HG03439 (cell line): ENCODE measurements around the gene ZNF641.
"Not testable (repeated sequence)": the region's sequence is repeated elsewhere in the genome, so short reads cannot be mapped to it uniquely, and the experiment has no call there.

Experiments used
- ATAC-seq: cut with Tn5 transposase; IDR thresholded peaks from one replicate; pipeline ENCODE4 v1.9.1; 2021; ENCODE audit warnings: mild to moderate bottlenecking, moderate library complexity; ENCODE audit not compliant: unreplicated experiment

ZNF641 gene

DNA sequence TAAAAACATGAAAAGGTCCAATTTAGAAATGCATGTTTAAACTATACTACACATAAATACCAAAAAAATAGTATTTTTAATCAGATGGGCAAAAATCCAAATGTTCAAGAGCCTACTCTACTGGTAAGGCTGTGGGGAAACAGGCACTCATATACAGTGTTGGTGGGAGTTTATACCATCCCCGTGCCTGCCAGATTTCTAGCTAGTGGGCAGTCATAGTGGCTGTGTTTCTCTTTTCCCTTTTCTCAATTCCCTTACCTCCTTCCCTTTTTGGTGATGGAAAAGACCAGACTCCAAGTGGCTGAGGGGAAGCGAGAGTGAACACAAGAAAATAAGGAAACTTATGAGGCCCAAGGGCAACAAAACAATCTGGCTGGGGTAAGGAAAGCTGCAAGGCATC lies 14.7 kb downstream of the ZNF641 start:
- ATAC-seq = no peak

DNA sequence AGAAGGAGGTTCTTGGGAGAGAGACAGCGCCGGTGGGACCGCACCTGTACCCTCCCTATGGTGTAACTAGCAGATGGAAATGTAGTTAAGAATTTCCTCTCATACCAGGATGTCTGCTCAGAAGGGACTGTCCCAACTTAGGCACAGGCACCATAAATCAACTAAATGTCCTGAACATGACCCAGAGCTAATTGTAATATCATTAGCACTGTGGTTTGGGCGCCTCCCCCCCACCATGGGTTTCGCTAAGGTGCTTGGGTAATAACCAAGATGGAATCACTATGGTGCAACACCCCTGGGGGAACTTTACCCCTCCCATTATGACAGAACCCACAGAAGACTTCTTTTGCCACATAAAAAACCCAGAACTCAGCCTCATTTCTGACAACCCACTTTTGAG lies 15.9 kb downstream of the ZNF641 start:
- ATAC-seq = no peak

GRCh38 chr12:48333680-48334079 lies 17.0 kb downstream of the ZNF641 start:
- not testable (repeated sequence) for ATAC-seq

- no peak for ATAC-seq
These were observed 19.3 kb downstream of the ZNF641 start for GRCh38 chr12:48331399-48331798.

- ATAC-seq = no peak
These were observed 21.4 kb downstream of the ZNF641 start for GRCh38 chr12:48329199-48329939.

DNA sequence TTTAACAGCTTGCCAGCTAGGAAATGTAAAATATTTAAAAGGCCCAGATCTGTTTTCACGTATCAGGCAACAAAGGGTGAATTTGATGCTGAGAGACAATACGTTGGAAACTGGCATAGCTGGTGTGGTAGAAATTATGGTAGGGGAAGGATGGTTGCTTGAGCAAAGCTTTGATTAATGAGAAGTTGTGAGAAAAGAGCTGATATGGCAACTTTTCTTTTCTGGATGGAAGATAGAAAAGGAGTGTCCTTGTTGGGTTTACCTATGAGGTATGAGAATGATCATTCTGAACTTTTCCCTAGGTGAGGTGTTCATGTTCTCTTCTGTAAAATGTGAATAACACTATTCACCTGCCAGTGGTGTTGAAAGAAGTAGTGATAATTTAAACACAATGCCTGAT lies 34.2 kb downstream of the ZNF641 start:
- ATAC-seq = no peak

DNA sequence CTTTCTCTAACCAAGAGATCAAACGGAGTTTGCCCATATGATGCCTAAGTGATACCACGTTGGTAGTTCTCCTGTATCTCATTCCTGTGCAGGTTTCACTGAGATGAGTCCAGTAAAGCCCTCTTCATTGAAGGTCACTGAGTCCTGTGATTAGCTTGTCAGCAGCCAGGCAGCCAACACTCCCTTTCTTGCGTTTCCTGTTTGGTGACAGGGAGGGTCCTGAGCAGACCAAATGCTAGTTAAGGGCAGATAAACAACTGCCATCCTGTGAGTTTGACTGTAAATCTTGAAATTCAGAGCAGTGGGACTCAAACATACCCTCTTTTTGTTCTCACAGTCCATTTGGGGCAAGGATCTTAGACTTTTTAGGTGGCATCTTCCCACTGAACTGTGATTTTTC lies 39.4 kb downstream of the ZNF641 start:
- ATAC-seq = no peak

DNA sequence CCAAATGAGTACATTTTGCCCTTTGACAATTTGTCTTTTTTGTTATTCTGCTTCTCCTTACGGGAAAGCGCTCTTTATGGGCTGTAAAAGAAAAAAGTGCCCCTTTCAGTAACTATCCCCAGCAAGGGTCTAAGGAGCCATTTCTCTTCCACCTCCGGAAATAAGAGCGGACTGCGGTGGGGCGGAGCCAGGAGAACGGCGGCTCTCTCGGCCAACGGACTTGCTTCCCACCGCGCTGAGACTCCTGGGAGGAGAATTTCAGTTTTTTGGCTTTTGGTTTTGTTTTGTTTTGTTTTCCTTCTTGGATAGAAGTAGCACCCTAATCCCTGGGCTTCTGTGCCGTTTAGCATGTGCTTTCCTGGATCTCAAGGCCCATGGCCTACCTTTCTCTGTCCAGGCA lies 43.5 kb downstream of the ZNF641 start:
- no peak for ATAC-seq

DNA sequence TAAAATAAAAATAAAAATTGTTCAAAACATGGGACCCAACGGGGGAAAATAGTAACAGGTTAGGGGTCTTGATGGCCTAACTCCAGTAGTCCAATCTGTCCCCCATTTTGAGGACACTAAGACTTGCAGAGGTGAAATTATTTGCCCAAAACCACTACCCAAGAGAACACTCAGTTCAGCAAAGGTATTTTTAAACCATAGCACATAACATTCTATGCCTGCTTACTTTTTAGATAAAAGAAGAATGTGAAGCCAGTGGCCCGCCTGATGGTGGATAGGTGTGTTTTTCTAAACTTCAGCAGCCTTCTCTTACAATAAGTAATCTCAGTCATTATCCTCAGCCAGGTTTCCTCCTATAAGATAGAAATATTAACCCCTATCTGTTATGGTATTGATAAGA lies 45.5 kb downstream of the ZNF641 start:
- ATAC-seq = no peak

DNA sequence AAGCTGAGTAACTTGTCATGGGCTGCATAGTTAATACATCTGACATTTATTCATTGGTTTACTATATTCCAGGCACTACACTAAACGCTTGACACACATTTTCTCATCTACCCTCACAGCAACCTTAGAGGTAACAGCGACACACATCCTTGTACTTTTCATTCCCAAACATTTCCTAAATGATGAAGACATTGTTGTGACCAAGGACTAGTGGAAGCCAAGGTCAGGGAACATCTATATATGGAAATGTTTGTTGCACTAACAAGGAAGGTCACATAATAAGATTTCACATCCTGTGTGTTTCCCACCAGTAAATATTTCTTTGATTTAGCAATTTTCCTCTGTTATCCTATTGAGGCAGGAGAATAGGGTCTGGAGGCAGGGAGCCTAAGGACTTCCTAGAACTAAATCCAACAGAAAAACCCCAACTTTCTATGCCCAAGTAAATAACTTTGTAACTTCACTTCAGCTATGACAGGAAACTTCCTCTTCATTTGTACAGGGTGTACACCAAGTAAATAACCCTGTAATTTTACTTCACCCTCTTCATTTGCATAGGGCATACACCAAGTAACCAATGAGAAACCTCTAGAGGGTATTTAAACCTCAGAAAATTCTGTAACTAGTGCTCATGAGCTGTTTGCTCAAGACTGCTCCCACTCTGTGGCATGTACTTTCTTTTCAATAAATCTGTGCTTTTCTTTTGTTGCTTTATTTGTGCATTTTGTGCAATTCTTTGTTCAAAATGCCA lies 48.4 kb downstream of the ZNF641 start:
- no peak for ATAC-seq

- no peak for ATAC-seq
These were observed 49.9 kb downstream of the ZNF641 start for GRCh38 chr12:48300774-48301173.

DNA sequence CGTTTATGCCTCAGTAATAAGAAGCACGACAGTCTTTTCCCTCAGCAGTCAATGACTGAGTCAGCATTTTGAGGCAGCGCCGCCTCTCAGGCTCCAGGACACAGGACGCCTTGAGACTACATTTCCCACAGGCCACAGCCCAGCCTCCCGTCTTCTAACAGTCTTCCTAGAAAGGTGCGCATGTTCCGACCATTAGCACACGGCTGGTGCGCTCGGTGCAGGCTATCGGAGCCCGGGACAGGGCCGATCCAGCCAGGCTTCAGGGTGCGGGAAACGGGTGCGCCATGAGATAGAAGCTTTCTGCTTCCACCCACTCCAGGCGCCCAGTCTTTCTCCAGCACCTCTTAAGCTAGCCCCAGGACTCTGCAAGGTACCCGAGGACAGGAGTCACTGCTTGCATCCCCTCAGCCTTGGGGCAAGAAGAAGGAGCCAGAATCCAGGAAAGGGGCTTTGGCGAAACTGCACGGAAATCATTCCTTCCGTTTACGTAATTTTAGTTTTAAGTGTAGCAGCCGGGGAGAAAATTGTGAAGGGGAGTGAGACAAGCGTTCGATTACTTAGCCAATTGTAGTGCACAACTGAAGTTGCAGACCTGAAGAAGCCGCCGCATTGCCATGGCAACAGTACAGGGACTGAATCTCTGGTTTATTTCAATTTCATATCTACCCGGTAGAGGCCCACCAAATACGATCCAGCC lies 54.0 kb downstream of the ZNF641 start:
- ATAC-seq = peak; percentile 74

GRCh38 chr12:48292040-48292439 lies 58.7 kb downstream of the ZNF641 start:
- no peak for ATAC-seq

- ATAC-seq = no peak
These were observed 59.2 kb downstream of the ZNF641 start for GRCh38 chr12:48291511-48291910.

DNA sequence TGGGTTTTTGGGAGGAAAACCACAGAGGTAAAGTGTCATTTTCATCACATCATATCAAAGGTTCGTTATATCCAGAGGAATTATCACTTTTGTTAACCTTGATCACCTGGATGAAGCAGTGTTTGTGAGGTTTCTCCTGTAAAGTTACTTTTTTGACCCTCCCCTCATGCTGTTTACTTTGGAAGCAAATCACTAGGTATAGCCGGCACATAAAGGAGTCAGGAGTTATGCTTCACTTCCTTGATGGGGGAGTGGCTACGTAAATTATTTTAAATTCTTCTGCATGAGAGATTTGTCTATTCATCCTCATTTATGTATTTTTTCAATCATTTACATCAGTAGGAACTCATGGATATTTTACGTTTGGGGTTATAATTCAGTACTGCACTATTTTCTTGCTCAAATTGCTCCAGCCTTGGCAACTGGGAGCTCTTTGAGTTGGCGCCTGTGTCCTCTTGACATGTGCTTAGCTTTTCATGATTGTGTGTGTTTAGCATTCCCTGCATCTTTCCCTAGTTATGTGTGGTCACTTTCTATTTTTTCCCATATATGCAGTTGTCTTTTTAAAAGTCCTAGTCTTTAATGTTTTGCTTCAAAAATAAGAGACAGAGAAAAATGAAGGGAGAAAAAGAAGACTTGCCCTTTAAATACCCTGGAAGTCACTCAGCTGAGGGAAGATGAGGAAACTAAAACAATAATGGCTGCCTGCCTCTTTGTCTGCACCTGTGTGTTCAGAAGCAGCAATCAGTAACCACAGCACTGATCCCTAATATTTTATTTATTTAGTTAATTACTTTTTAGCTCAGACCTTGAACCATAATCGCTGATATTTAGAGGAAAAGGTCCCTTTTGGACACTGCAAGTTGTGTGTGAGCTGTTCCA lies 62.1 kb downstream of the ZNF641 start:
- ATAC-seq = no peak
